Right lobe of liver (tissue), 6 donors: Measurements from ENCODE around the gene PGLYRP3. TPM values are rescaled to one million over a fixed set of nuclear protein-coding genes. Genes with fewer than 3 reads are reported as not detected.

Experiments
- ATAC-seq, 4 donors: fragments of 200-7000 bp; cut with Tn5 transposase; one replicate each; pipeline ENCODE4 v1.9.1; 2020; ENCODE audit warnings: mild to moderate bottlenecking in 4 of 4, moderate library complexity in 4 of 4
- DNase-seq, 3 donors: peaks; one replicate each; pipeline ENCODE4 v3.0.0-alpha.2; 2020
- H3K27ac ChIP-seq, 3 donors: fragments of 200-600 bp; one replicate each; pipeline ENCODE4 v1.8.0; 2022
- H3K27me3 ChIP-seq, 2 donors: fragments of 200-600 bp; one replicate each; pipeline ENCODE4 v1.8.0; 2022
- H3K36me3 ChIP-seq, 4 donors: fragments of 200-600 bp; sonication (generic) in 1 of 4; one replicate each; pipeline versions ENCODE4 v1.5.1 to v1.8.0; 2017 to 2022; ENCODE audit warnings: control low read depth in 1 of 4
- H3K4me1 ChIP-seq, 4 donors: fragments of 200-600 bp; sonication (generic) in 1 of 4; one replicate each; pipeline versions ENCODE4 v1.5.1 to v1.8.0; 2017 to 2022; ENCODE audit warnings: control low read depth in 1 of 4
- H3K4me3 ChIP-seq, 3 donors: fragments of 200-600 bp; one replicate each; pipeline ENCODE4 v1.8.0; 2022
- H3K9me3 ChIP-seq, 4 donors: fragments of 200-600 bp; sonication (generic) in 1 of 4; one replicate each; pipeline versions ENCODE4 v1.5.1 to v1.8.0; 2017 to 2022; ENCODE audit warnings: control low read depth in 1 of 4
- POLR2A ChIP-seq: fragments of 450-650 bp; IDR thresholded peaks from one replicate; pipeline ENCODE4 v1.6.1; 2017; ENCODE audit warnings: antibody characterized with exemption, mild to moderate bottlenecking
- WGBS: methylation state at CpG from one replicate; pipeline ENCODE4 v1.1.6; 2018; ENCODE audit warnings: low coverage, low lambda C conversion rate; ENCODE audit not compliant: insufficient coverage; ENCODE audit errors: missing lambda C conversion rate; 5-methylcytosine and 5-hydroxymethylcytosine counted together
- intact Hi-C, 2 donors: fragments of 100-400 bp; cut with DNase I; formaldehyde crosslinking; loops; one replicate each; pipeline versions ENCODE4 v1.11.2 to v1.14.1; 2022
- total RNA-seq, 6 experiments: library from RNA; depleted of rRNA in 2 of 6; stranded (reverse); fragments of >200 nt in 2 of 6; fragmentation: NEBNext Ultra II Directional in 3 of 6; extraction: Animal tissue kit (Norgen Biotek cat#: 25700) in 3 of 6; gene quantifications; one replicate each; pipeline versions ENCODE4 v1.1.0 to v1.2.4, GENCODE V29; 2016 to 2023
- TF ChIP-seq, protein P1 (sequence below), 4 donors: fragments of 200-600 bp in 3 of 4; fragments of 450-650 bp in 1 of 4; IDR thresholded peaks; one replicate each; pipeline versions ENCODE4 v1.5.1 to v1.8.0; 2016 to 2022; ENCODE audit warnings: antibody characterized with exemption in 4 of 4, mild to moderate bottlenecking in 2 of 4
- donor health status: DM: no; HTN: yes; CAD: no.
- donor health status: DM: no; HTN: no; CAD: no.
- donor health status: DM: no; HTN: no; CAD: no.
- donor health status: DM: no; HTN: yes; CAD: no.
- donor health status: DM: no; HTN: yes; CAD: no.

The PGLYRP3 gene
- total RNA-seq, 6 experiments from 2014 or later = not detected

DNA sequence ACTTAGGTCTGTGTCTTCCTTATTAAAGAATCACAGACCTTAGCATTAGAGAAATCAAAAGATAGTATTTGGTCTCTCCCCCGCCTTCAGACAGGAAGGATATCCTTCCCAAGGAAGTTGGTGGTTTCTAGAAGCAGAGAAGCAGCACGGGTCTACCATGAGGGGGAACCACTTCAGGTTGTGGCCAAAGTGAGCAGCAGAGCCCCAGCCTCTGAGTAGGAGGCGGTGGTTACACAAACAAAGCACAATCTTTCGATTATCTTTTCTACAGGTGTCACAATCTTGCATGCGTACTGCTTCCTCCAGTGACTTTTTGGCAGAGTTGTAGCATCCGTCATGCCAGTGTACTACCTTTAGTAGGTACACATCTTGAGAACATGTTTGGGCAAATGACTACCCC, 27.1 kb upstream of the PGLYRP3 start:
- TF ChIP-seq, protein P1, sequence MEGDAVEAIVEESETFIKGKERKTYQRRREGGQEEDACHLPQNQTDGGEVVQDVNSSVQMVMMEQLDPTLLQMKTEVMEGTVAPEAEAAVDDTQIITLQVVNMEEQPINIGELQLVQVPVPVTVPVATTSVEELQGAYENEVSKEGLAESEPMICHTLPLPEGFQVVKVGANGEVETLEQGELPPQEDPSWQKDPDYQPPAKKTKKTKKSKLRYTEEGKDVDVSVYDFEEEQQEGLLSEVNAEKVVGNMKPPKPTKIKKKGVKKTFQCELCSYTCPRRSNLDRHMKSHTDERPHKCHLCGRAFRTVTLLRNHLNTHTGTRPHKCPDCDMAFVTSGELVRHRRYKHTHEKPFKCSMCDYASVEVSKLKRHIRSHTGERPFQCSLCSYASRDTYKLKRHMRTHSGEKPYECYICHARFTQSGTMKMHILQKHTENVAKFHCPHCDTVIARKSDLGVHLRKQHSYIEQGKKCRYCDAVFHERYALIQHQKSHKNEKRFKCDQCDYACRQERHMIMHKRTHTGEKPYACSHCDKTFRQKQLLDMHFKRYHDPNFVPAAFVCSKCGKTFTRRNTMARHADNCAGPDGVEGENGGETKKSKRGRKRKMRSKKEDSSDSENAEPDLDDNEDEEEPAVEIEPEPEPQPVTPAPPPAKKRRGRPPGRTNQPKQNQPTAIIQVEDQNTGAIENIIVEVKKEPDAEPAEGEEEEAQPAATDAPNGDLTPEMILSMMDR (IDR thresholded peaks at IDR 0.05) = no peak
- no peak for TF ChIP-seq POLR2A
- 17% methylated on average over 5 of the region's 6 CpGs for WGBS
- no peaks in the 10 kb centered on the region for H3K36me3 ChIP-seq

DNA sequence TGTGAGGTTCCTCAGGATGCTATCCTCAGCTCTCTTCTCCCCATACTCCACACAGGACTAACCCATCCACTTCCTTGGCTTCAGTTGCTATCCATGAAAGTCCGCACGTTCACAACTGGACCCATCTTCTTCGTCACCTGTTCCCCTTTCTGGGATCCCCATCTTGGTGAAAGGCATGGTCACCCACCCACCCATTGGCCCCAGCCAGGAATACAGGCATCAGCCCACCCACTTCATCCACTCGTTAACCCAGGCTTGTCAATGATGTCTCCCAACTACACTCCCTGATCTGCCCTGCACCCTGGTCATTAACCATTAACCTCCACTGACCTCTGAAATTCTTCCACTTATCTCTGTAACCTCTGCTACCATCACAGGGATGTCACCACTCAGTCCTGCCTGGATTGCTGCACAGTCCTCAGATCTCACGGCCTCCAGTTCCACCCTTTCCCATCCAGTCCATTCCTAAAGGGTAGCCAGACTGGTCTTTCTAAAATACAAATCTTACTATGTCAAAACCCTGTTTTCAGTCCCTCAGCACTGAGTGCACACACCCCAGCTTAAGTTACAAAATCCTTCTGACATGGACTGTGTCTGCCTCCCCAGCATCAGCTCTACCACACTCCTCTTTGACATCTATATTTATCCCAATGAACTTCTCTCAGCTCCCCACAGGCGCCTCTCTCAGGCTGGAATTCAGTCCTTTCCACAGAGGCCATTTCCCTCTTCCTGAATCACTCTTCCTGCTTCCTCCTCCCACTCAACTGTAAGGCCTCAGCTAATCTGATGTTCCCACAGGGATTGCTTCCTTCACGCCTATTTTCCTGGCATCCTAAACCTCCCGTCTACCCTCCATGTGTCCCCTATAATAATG, 25.5 kb upstream of the PGLYRP3 start:
- no peak for DNase-seq
- Histone ChIP-seq H3K36me3 (no peaks in the 10 kb centered on the region), H3K4me3 (no peak overlapping the region), H3K27me3 (no peaks in the 10 kb centered on the region), H3K4me1 (no peaks in the 10 kb centered on the region), H3K27ac (no peak overlapping the region), H3K9me3 (no peaks in the 10 kb centered on the region)
- peak in 2 of 4 donors; percentile 26 to 56 for ATAC-seq
- TF ChIP-seq, protein P1 (IDR thresholded peaks at IDR 0.05) = no peak
- TF ChIP-seq POLR2A = no peak
- intact Hi-C loops = no loop called here
- WGBS = 50% methylated on average over 8 of the region's 8 CpGs

More for the DNA sequence above, 27.1 kb upstream of the PGLYRP3 start:
- ATAC-seq (no peak), DNase-seq (no peak)
- H3K27me3 ChIP-seq = no peaks in the 10 kb centered on the region
- H3K27ac ChIP-seq = no peak overlapping the region
- H3K9me3 ChIP-seq = no peaks in the 10 kb centered on the region
- intact Hi-C loops = no loop called here
- H3K4me3 ChIP-seq = no peak overlapping the region
- no peaks in the 10 kb centered on the region for H3K4me1 ChIP-seq

DNA sequence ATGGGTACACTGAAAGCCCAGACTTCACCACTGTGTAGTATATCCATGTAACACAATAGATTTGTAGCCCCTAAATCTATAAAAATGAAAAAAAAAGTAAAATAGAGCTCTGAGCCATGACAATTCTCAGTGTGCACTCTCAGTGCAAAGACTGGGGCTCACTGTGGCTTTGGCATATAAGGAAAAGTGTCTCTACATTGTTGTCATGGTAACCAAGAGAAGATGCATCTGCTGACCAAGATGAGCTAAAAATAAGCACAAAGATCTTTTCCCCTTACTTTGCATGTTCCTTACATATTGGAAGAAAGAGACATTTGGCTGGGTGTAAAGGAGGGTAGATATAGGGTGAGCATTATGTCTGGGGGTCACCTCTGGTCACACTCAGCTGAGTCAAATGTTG, 23.9 kb upstream of the PGLYRP3 start:
- Histone ChIP-seq H3K4me3 (no peak overlapping the region), H3K4me1 (no peaks in the 10 kb centered on the region), H3K27me3 (no peaks in the 10 kb centered on the region), H3K9me3 (peaks cover 0 to 3% (median 0%) of the 10 kb centered on the region in 4 donors), H3K36me3 (no peaks in the 10 kb centered on the region), H3K27ac (no peak overlapping the region)
- TF ChIP-seq, protein P1 (IDR thresholded peaks at IDR 0.05) = no peak
- TF ChIP-seq POLR2A = no peak
- DNase-seq = no peak
- intact Hi-C loops = no loop called here
- no peak for ATAC-seq

DNA sequence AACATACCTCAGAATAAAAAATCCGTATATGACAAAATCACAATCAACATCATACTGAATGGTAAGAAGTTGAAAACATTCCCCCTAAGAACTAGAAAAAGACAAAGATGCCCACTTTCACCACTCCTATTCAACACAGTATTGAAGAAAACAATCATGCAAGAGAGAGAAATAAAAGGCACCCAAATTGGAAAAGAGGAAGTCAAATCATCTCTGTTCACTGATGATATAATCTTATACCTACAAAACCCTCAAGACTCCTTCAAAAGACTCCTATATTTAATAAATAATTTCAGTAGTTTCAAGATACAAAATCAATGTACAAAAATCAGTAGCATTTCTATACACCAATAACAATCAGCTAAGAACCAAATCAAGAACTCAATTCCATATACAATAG, 21.1 kb upstream of the PGLYRP3 start:
- Histone ChIP-seq H3K9me3 (peaks cover 0 to 3% (median 0%) of the 10 kb centered on the region in 4 donors), H3K4me3 (no peak overlapping the region), H3K27me3 (no peaks in the 10 kb centered on the region), H3K27ac (no peak overlapping the region), H3K4me1 (no peaks in the 10 kb centered on the region), H3K36me3 (no peaks in the 10 kb centered on the region)
- 86% methylated on average over 1 of the region's 1 CpG for WGBS
- TF ChIP-seq POLR2A = no peak
- TF ChIP-seq, protein P1 (IDR thresholded peaks at IDR 0.05) = no peak
- intact Hi-C loops = no loop called here
- DNase-seq (no peak), ATAC-seq (no peak)
